ENCODE results near the gene FES.
A peak's percentile ranks its signal among the peaks of the same experiment; 100 is the strongest.
"Not testable (repeated sequence)": the region's sequence is repeated elsewhere in the genome, so short reads cannot be mapped to it uniquely, and the experiment has no call there.

Gene FES

DNA sequence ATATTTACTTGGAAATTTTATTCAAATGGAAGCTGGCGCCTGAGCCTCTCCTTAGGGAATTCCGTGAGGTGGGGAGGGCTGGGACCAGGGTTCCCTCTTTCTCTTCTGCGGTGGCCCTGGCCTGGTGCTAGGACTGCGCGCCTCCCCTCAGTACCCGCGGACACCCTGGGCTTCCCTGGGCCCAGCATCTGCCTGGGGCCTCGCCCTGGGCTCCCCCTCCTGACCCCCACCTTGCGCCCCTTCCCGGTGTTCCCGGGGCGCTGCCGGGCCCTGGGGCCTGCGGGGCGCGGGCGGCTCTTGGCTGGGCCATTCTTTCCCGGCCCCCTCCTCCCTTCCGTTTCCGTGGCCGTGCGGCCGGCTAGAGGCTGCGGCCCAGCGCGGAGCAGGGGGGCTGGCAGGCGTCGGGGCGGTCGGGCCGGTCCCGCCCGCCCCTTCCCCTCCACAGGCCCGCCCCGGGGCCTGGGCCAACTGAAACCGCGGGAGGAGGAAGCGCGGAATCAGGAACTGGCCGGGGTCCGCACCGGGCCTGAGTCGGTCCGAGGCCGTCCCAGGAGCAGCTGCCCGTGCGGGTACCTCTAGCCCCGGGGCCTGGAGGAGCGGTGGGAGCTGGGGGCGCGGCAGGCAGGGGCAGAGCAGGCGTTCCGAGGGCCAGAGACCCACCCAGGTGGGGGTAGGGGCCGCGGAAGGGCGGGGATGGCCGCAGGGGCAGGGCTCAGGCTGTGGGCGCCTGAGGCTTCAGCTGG, at the start of gene FES:
Gene FES, plus strand, starts transcription at position 529 of the 743 bp plus-strand sequence. CDS start 542 bp downstream, outside the sequence.
- no peak for FAIRE-seq
- no peak for DNase-seq (ENCODE audit: insufficient read length, low spot score)

- no peak for FAIRE-seq
- no peak for DNase-seq (ENCODE audit: insufficient read length, low spot score)
These were observed 49.7 kb upstream of the FES start for GRCh38 chr15:90834626-90835025.

GRCh38 chr15:90836296-90836871, 47.9 kb upstream of the FES start:
- FAIRE-seq (no peak), DNase-seq (ENCODE audit: insufficient read length, low spot score) (peak; percentile 63)

GRCh38 chr15:90837094-90837493, 47.2 kb upstream of the FES start:
- DNase-seq (ENCODE audit: insufficient read length, low spot score): no peak

DNA sequence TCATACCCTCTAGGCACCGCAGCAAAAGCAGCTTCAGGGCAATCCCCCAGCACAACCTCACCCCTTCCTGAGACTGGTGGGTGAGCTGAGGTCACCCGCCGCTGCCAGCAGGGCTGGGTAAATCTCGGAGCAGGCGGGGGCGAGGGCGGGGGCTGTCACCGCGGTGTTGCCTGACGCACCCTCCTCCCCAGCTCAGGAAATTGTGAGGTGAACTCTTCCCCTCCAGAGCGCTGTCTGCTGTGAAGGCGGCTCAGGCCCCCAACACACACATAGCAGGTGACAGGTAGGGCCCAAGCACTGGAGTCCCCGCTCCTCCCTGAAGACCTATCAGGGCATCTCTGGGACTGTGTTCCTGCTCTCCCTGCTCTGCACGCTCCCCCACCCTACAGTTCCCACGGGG, 46.2 kb upstream of the FES start:
- FAIRE-seq: no peak
- no peak for DNase-seq (ENCODE audit: insufficient read length, low spot score)

More at GRCh38 chr15:90837094-90837493, 47.2 kb upstream of the FES start:
- FAIRE-seq: no peak

GRCh38 chr15:90838544-90838943, 45.8 kb upstream of the FES start:
- DNase-seq (ENCODE audit: insufficient read length, low spot score) (no peak), FAIRE-seq (no peak)

DNA sequence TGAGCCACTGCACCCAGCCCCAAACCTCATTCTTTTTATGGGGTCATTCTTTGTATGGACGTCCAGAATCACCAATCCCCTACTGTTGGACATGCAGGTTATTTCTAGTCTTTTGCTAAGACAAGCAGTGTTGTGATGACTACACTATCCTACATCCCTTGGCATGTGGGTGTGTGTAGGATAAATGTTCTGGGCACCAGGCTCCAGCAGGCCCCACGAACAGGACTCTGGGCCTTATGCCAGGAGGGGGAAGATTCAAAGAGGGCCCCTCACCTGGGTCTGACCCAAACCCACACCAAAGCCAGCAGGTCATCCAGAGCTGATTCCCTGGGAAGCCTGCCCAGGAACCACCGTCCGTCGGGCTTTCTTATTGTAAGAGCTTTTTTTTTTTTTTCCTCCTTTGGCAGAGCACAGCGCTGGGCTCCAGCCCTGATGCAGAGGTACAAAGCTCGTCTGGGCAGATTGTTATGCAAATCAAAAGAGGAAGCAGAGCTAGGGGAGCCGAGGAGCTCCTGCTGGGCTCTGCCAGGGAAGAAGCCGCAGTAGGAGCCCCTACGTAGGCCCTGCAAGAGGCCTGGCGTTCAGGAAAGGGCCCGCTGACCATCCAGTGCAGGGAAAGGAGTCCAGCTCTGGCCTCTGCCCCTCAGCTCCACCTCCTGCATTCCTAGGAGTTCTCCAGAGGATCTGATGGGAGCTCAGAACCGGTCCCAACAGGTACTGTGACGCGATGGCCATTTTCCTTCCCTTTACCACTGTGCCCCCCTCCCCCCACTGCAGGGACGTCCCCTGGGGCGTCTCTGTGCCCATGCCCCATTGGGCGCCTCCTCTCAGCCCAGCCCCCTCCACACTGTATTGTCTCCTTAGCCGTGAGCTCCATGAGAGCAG, 44.9 kb upstream of the FES start:
- FAIRE-seq: no peak
- no peak for DNase-seq (ENCODE audit: insufficient read length, low spot score)

DNA sequence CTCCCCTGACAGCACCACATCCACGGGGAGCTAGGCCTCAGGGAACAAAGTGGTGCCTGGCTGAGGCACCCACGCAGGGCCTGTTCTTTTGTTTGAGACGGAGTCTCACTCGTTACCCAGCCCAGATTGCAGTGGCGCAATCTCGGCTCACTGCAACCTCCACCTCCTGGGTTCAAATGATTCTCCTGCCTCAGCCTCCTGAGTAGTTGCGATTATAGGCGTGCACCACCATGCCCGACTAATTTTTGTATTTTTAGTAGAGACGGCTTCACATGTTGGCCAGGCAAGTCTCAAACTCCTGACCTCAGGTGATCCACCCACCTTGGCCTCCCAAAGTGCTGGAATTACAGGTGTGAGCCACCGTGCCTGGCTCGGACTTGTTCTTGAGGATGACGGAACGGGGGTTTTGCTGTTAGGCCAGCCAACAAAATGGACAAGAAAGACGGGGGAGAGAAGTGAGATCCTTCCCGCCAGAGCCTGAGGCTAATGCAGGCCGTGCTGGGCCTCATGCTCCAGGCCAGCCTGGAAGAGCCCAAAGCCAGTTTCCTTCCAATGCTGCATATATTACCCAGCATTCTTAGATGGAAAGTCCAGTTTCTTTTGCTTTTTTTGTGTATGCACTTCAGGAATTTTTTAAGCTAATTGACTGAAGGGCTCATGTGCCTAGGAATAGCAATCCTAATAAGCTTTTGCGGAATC, 44.0 kb upstream of the FES start:
- FAIRE-seq (no peak), DNase-seq (ENCODE audit: insufficient read length, low spot score) (no peak)

DNA sequence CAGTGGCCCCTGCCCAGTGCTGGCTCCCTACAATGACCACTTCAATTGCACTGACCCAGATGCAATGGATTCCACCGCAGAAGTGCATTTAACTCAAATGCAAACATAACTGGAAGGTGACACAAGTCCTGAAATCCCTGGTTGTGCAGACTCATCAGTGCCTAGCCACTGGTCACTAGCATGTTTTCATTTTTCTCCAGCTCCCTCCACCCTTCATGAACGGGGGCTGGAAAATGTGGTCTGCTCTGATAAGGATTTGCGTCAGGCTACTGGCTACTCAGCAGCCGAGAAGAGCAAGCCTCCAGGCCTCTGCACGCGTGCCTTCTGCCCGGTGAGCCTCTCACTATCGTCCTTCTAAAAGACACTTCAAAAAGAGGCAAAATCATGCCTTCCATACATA, 43.4 kb upstream of the FES start:
- DNase-seq (ENCODE audit: insufficient read length, low spot score) (no peak), FAIRE-seq (no peak)

DNA sequence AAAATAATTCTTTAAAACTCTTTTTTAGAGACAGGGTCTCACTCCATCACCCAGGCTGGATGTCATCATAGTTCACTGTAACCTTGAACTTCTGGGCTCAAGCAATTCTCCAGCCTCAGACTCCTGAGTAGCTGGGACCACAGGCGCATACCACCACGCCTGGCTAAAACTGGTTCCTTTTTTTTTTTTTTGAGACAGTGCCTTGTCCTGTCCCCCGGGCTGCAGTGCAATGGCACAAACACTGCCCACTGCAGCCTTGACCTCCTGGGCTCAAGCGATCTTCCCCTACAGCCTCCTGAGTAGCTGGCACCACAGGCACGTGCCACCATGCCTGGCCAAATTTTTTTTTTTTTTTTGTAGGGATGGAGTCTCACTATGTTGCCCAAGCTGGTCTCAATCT, 39.6 kb upstream of the FES start:
- no peak for DNase-seq (ENCODE audit: insufficient read length, low spot score)
- FAIRE-seq: no peak

DNA sequence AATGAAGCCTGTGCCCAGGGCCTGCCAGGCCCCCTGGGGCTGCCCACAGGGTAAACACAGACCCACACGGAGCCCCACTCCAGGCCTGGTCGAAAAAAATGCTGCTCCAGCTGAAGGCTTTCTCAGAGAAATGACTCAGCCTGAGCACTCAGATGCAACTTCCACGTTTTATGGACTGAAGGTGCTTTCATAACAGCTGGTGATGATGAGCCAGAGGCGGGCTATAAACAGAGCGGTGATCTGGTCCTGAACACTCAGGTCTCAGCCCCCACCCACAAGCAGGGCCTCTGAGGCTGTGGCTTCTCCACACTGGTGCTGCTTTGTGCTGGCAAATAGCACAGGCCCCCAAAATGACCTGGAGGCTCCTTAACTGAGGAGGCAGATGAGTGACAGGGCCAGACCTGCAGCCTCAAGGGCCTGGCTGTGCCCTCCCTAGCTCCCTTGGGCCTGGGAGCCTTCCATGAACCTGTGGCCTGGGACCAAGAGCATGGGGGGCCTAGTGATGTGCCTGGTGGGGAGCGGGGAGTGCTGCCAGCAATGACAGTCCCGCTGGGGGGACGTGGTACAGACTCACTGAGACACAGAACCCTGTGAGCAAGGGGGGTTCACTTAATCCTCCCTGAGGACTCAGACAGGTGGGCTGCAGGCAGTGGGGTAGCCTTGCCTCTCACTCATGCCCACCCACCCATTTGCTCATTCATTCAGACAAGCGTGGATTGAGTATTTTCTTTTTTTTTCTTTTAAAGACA, 38.9 kb upstream of the FES start:
- peak; percentile 51 for DNase-seq (ENCODE audit: insufficient read length, low spot score)
- FAIRE-seq: no peak

DNA sequence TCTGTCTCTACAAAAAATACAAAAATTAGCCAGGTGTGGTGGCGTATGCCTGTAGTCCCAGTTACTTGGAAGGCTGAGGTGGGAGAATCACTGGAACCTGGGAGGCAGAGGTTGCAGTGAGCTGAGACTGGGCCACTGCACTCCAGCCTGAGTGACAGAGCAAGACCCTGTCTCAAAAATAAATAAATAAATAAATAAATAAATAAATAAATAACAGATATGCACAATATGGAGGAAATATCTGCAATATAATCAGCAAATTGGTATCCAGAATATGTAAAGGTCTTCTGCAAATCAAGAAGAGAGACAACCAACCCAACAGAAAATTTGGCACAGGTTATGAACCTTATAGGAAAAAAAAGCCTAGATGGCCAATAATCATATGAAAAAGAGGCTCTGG, 34.9 kb upstream of the FES start:
- DNase-seq (ENCODE audit: insufficient read length, low spot score); FAIRE-seq: not testable (repeated sequence)

DNA sequence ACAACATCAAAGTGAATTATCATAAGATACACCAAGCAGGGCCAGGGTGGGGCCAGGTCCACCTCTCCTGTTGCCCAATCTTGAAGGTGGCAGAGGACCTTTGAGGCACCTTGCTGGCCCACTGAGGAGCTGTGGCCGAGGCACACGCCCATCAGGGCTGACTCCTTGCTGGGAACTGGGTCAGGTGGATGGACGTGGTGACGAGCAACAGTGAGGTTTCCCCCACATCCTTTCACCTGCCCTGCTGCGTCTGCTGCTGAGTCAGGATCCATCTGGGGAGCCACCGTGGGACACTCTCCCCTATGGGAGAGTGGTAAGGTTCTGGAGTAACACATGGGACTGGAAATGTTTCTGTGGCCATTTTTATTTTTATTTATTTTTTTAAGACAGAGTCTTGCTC, 33.2 kb upstream of the FES start:
- FAIRE-seq: no peak
- DNase-seq (ENCODE audit: insufficient read length, low spot score): no peak

DNA sequence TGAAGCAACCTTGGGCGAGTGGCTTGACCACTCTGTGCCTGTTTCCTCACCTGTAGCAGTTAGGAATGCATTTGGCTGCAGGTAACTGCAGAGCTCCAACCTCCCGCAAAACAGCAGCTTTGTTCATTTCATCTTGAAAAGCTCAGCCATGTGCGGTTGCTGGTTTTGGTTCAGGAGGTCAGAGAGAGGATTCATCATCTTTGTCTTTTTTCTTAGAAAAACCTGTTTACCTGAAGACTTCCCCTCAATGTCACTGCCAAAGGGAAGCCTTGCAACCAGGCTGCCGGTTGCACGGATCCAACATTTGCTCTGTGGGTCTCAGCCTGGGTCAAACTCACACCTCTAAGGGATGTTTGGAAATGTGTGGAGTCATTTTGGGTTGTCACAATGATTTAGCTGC, 32.4 kb upstream of the FES start:
- FAIRE-seq: no peak

DNA sequence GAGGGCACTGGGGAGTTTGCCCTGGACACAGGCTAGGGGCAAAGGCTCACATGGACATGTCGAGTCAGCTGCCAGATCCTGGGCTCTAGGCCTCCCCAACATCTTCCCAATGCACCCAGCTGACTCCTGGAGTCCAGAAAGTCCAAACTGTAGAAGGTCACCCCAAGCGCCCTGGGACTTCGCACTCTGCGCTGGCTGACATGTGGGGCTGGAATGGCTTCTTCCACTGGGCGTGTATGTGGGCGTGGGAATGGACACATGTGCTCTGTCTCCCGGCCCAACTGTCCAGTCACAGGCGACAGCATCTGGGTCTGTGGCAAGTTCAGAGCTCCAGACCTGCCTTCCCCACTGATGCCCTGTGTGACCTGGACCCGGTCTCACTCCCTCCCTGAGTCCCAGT, 29.2 kb upstream of the FES start:
- DNase-seq (ENCODE audit: insufficient read length, low spot score) (no peak), FAIRE-seq (no peak)

More for the DNA sequence above, 32.4 kb upstream of the FES start:
- DNase-seq (ENCODE audit: insufficient read length, low spot score): no peak

DNA sequence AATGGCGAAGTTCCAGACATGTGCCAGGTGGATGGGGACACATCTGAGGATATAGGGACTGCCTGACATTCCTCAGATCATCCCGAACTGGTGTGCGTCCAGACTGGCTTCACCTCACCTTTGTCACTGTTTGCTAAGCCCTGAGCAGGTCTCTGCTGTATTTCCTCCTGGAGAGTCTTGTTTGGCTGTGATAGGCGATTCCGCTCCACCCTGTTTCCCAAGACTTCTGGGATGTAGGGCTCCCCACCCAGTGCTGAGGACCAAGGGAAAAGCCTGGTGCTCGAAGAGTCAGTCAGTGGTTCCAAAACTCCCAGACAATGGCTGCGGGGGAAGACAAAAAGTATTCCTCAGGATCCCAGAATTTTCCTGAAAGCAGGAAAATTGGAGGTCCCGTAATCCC, 27.0 kb upstream of the FES start:
- FAIRE-seq: no peak
- DNase-seq (ENCODE audit: insufficient read length, low spot score): no peak

- no peak for FAIRE-seq
These were observed 26.3 kb upstream of the FES start for GRCh38 chr15:90857883-90858443.

DNA sequence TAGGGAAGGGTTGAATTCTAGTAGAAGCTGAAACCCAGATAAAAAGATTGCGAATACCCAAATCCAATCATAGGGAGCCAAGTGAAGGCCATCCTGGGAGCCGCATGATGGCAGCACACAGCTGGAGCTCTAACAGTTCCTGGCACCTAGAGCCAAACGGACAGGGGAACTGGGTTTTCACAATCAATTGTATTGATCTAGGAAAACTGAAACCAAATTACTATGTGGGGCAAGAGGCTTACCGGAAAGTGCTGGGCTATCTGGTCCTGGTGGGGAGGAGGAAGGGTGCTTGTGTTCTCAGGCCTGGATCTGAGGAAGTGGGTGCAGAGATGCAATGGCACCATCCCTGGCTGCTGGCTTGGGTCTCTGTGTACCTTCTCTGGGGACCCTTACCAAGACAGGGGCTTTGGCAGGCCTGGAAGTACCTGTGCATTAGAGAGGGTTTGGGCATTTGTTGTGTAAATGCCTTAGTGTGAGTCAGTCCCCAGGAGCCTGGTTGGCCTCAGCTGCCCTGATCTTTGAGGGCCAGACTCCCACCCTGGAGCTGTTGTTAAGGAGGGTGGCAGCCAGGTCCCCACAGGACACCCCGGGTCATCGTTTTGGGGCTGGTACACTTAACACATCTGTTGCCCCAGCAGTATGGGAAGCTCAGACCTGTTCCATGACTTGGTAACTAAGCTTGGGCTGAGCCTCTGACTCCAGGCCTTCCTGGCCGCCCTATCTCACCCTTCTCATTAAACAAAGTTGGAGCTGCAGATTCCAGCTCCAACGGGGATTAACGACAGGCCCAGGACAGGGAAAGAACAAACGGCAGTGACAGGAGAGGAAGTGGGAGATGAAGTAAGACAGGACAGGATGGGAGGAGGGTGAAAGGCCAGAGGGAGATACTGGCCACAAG, 24.8 kb upstream of the FES start:
- FAIRE-seq: no peak
- DNase-seq (ENCODE audit: insufficient read length, low spot score): no peak

More at GRCh38 chr15:90857883-90858443, 26.3 kb upstream of the FES start:
- no peak for DNase-seq (ENCODE audit: insufficient read length, low spot score)

DNA sequence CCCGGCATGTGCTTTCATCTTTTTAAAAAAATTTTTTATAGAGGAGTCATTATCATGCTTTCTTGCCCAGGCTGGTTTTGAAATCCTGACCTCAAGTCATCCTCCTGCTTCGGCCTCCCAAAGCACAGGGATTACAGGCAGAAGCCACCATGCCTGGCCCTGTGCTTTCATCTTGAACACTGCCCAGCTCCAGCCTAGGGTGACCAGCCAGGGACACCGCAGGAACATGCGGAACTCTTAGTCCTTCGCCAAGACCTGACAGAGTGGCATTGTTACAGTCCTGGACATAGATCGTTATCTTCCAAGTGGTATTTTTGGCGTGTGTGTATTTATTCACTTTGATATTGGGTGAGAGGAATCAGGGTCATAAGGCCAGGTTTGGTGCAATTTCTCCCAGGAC, 23.9 kb upstream of the FES start:
- no peak for DNase-seq (ENCODE audit: insufficient read length, low spot score)
- FAIRE-seq: no peak
